PC-3 (cell line): ENCODE results near the gene ZNF564. TPM values are rescaled to one million over a fixed set of nuclear protein-coding genes. Genes with fewer than 3 reads are reported as not detected.

Experiments used
- ATAC-seq: fragments of 200-7000 bp; cut with Tn5 transposase; 2 replicates; pipeline ENCODE4 v1.9.1; 2020; ENCODE audit warnings: mild to moderate bottlenecking, moderate library complexity
- BruUV-seq: library from RNA; stranded (reverse); fragments of 400-500 nt; replicated peaks from 2 replicates; lab custom pipeline; 2021; lab: Mats Ljungman, UMichigan
- CTCF ChIA-PET: fragments of 300-600 bp; sonication (Branson Sonifier 250); formaldehyde crosslinking; loops from one replicate; lab custom pipeline; 2022; ENCODE audit warnings: antibody characterized with exemption; lab: Charles Lee
- POLR2A ChIA-PET: fragments of 300-600 bp; sonication (Branson Sonifier 250); formaldehyde crosslinking; loops from one replicate; lab custom pipeline; 2022; ENCODE audit warnings: antibody characterized with exemption; ENCODE audit not compliant: unreplicated experiment; lab: Charles Lee
- DNase-seq: peaks from one replicate; pipeline ENCODE4 v3.0.0-alpha.2; 2015
- H2AFZ ChIP-seq: fragments of 300-600 bp; sonication (generic); 2 replicates; pipeline ENCODE4 v1.6.0; 2016; ENCODE audit warnings: antibody characterized with exemption, low read length
- H3F3A ChIP-seq: fragments of 300-600 bp; sonication (generic); one replicate; pipeline ENCODE4 v1.6.0; 2017; ENCODE audit warnings: antibody characterized with exemption, low read length, control low read depth, mild to moderate bottlenecking; ENCODE audit not compliant: unreplicated experiment
- H3K27ac ChIP-seq: fragments of 300-600 bp; sonication (generic); 2 replicates; pipeline ENCODE4 v1.5.1; 2016; ENCODE audit warnings: mild to moderate bottlenecking, low read length
- H3K27me3 ChIP-seq: fragments of 300-600 bp; sonication (generic); 2 replicates; pipeline ENCODE4 v1.6.1; 2016; ENCODE audit warnings: low read length, mixed read lengths
- H3K36me3 ChIP-seq: fragments of 300-600 bp; sonication (generic); 2 replicates; pipeline ENCODE4 v1.6.1; 2016; ENCODE audit warnings: low read depth, mixed run types, low read length, mixed read lengths
- H3K4me1 ChIP-seq: fragments of 300-600 bp; sonication (generic); 2 replicates; pipeline ENCODE4 v1.5.1; 2016; ENCODE audit warnings: low read length; ENCODE audit not compliant: insufficient read depth
- H3K4me2 ChIP-seq: fragments of 300-600 bp; sonication (generic); 2 replicates; pipeline ENCODE4 v1.6.0; 2016; ENCODE audit warnings: low read length
- H3K4me3 ChIP-seq: fragments of 300-600 bp; sonication (generic); 2 replicates; pipeline ENCODE4 v1.5.1; 2016; ENCODE audit warnings: mild to moderate bottlenecking, low read length, mixed read lengths
- H3K79me2 ChIP-seq: fragments of 300-600 bp; sonication (generic); 2 replicates; pipeline ENCODE4 v1.6.1; 2017; ENCODE audit warnings: low read length, mixed read lengths
- H3K9ac ChIP-seq: fragments of 300-600 bp; sonication (generic); 2 replicates; pipeline ENCODE4 v1.6.0; 2016; ENCODE audit warnings: mild to moderate bottlenecking, low read length
- H3K9me2 ChIP-seq: fragments of 300-600 bp; sonication (generic); replicated peaks from 2 replicates; pipeline ENCODE4 v1.6.1; 2016; ENCODE audit warnings: mixed run types, low read length, mixed read lengths
- H3K9me3 ChIP-seq: fragments of 300-600 bp; sonication (generic); 2 replicates; pipeline ENCODE4 v1.6.1; 2016; ENCODE audit warnings: low read length, mixed read lengths
- H4K20me1 ChIP-seq: fragments of 300-600 bp; sonication (generic); 2 replicates; pipeline ENCODE4 v1.6.1; 2016; ENCODE audit warnings: low read length, mixed read lengths
- EZH2 ChIP-seq: fragments of 300-600 bp; sonication (generic); IDR thresholded peaks from one replicate; pipeline ENCODE4 v1.6.1; 2017; ENCODE audit warnings: antibody characterized with exemption, mild to moderate bottlenecking, low read length; ENCODE audit not compliant: unreplicated experiment
- EZH2phosphoT487 ChIP-seq: fragments of 300-600 bp; sonication (generic); IDR thresholded peaks from 2 replicates; pipeline ENCODE4 v1.6.1; 2018; ENCODE audit warnings: mild to moderate bottlenecking, antibody characterized with exemption, low read length, borderline replicate concordance
- intact Hi-C: fragments of 100-400 bp; cut with micrococcal nuclease; formaldehyde crosslinking; loops from 2 replicates; pipeline ENCODE4 v1.9.0; 2023
- total RNA-seq: library from RNA; depleted of rRNA; stranded (reverse); fragments of >200 nt; gene quantifications from 2 replicates; pipeline ENCODE4 v1.2.3, GENCODE V29; 2014
- TF ChIP-seq, protein P1 (sequence below): fragments of 300-600 bp; sonication (generic); conservative IDR thresholded peaks from 2 replicates; pipeline ENCODE4 v1.5.1; 2017; ENCODE audit warnings: antibody characterized with exemption, low read depth, mild to moderate bottlenecking, low read length

Gene ZNF564
- total RNA-seq, 1 experiment from 2014 or later: 3.8 TPM

DNA sequence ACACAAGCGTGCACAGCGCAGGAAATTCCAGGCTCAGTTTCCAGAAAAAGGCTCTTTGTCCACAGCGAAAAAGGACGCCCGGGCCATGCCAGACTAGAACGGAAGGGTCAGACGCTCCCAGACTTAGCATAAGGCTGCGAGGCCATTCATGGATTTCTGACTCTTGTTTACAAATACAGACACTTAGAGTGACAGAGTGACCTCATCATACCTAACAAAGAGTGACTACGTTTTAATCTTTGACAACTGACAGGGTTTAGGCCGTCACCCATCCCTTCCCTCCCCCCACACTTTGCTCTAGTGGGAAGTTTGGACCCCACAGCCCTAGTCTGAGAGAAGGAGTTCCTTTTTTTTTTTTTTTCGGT is 66.2 kb downstream of the ZNF564 start:
- H3K9ac ChIP-seq: no peak overlapping the region; the same call in 1 of the 2 replicates
- H3K9me2 ChIP-seq: no peaks in the 10 kb centered on the region
- H3K27ac ChIP-seq: no peak overlapping the region
- peak overlapping the region; percentile 78 for H3K4me2 ChIP-seq
- H2AFZ ChIP-seq: peak overlapping the region; percentile 99
- no peaks in the 10 kb centered on the region for H3K79me2 ChIP-seq
- H4K20me1 ChIP-seq: no peaks in the 10 kb centered on the region
- CTCF ChIA-PET: interaction anchor here (0.7 kb wide), 1 partner anchor 887 kb away, joined by 3 read pairs; no protein-coding TSS in a partner anchor
- ATAC-seq (peak; percentile 55), DNase-seq (no peak)
- POLR2A ChIA-PET: interaction anchor here (1.2 kb wide), 1 partner anchor 120 kb away, joined by 6 read pairs; the partner anchor contains the start of gene ZNF442
- H3K36me3 ChIP-seq: no peaks in the 10 kb centered on the region
- intact Hi-C loops: loop anchor here (2.0 kb wide), 1 partner anchor 44 kb away; the partner anchor contains the start of gene ZNF443
- TSS peak; percentile 41 for BruUV-seq
- peak overlapping the region; percentile 93 for H3K4me3 ChIP-seq
- H3K27me3 ChIP-seq: no peaks in the 10 kb centered on the region
- no peaks in the 10 kb centered on the region for H3K9me3 ChIP-seq
- H3K4me1 ChIP-seq: 0 out of 2 replicates have a peak, but pooled peaks cover 6% of the 10 kb centered on the region
- H3F3A ChIP-seq: no peaks in the 10 kb centered on the region
- TF ChIP-seq EZH2phosphoT487 (no peak), EZH2 (no peak)
- TF ChIP-seq, protein P1, sequence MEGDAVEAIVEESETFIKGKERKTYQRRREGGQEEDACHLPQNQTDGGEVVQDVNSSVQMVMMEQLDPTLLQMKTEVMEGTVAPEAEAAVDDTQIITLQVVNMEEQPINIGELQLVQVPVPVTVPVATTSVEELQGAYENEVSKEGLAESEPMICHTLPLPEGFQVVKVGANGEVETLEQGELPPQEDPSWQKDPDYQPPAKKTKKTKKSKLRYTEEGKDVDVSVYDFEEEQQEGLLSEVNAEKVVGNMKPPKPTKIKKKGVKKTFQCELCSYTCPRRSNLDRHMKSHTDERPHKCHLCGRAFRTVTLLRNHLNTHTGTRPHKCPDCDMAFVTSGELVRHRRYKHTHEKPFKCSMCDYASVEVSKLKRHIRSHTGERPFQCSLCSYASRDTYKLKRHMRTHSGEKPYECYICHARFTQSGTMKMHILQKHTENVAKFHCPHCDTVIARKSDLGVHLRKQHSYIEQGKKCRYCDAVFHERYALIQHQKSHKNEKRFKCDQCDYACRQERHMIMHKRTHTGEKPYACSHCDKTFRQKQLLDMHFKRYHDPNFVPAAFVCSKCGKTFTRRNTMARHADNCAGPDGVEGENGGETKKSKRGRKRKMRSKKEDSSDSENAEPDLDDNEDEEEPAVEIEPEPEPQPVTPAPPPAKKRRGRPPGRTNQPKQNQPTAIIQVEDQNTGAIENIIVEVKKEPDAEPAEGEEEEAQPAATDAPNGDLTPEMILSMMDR: no peak

DNA sequence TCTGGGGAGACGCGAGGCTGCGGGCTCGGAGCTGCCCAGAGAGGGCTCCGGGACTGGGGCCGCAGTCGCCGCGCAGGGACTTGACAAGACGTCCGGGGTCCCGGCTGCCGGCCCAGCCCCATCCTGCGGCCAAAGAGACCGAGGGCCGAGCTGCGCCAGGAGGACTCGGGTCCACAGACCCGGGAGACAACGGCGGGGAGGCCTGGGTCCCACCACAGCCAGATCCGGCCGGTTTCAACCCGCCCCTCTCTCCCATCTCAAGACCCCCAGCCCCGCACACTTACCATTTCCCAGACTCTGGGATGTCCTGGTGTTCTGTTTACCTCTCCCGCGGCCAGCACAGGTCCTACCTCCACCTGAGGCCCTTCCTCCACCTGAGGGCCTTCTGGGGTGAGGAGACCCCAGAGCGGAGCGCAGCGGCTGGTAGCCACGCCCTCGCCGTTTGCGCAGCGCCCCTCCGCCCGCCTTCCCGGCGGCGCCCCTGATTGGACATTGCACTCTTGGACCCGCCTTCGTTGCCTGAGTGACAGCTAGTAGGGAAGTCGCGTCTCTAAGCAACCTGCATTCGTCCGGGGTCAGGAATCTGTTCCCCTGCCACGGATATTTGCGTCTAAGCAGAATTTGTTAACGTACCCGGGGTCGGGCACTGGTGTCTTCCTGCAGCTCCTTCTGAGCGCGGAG is 66.8 kb downstream of the ZNF564 start, which contains the start of gene ZNF709:
Gene ZNF709 (minus strand): TSS at position 446 of the 681 bp plus-strand sequence. CDS start 159 bp downstream, at position 287.
- H3K4me2 ChIP-seq: peak within 1 kb of the TSS; percentile 78

More for the DNA sequence above, 66.8 kb downstream of the ZNF564 start, which contains the start of gene ZNF709:
- ChIA-PET CTCF (interaction anchor here (0.7 kb wide), 1 partner anchor 887 kb away, joined by 3 read pairs; no protein-coding TSS in a partner anchor), POLR2A (interaction anchor here (0.5 to 1.2 kb wide), 2 partner anchors 119 to 560 kb away, joined by 4 to 6 read pairs; partner anchors contain the start of genes ZNF442 and ZNF700)
- Histone ChIP-seq H3K36me3 (no peaks in the 10 kb centered on the region), H3K9me3 (no peaks in the 10 kb centered on the region), H4K20me1 (no peaks in the 10 kb centered on the region), H2AFZ (peak within 1 kb of the TSS; percentile 99), H3K4me3 (peak within 1 kb of the TSS; percentile 93), H3F3A (no peaks in the 10 kb centered on the region), H3K79me2 (no peaks in the 10 kb centered on the region), H3K27me3 (no peaks in the 10 kb centered on the region), H3K27ac (no peak within 1 kb of the TSS), H3K9me2 (no peaks in the 10 kb centered on the region), H3K9ac (peak within 1 kb of the TSS; percentile 58), H3K4me1 (0 out of 2 replicates have a peak, but pooled peaks cover 6% of the 10 kb centered on the region)
- BruUV-seq: TSS peak; percentile 50
- ATAC-seq (peak; percentile 98), DNase-seq (peak; percentile 88)
- intact Hi-C loops: loop anchor here (2.0 kb wide), 1 partner anchor 44 kb away; the partner anchor contains the start of gene ZNF443
- TF ChIP-seq EZH2phosphoT487 (no peak), EZH2 (no peak)
- TF ChIP-seq, protein P1: no peak
